Neuronal stem cell (in vitro differentiated cells): Measurements from ENCODE around the gene CHEK1.
A peak's percentile ranks its signal among the peaks of the same experiment; 100 is the strongest.

Experiments used
- DNase-seq: peaks from one replicate; pipeline ENCODE4 v3.0.0-alpha.2; 2013; ENCODE audit warnings: low spot score
- H2AFZ ChIP-seq: one replicate; pipeline ENCODE4 v1.6.1; 2013; ENCODE audit warnings: mild to moderate bottlenecking, low read length, inconsistent platforms
- H2AK5ac ChIP-seq: 2 replicates; pipeline ENCODE4 v1.6.1; 2013; ENCODE audit warnings: low read depth, mild to moderate bottlenecking, inconsistent platforms, low read length, moderate library complexity, mixed read lengths
- H2BK120ac ChIP-seq: 2 replicates; pipeline ENCODE4 v1.6.1; 2013; ENCODE audit warnings: low read depth, mild to moderate bottlenecking, inconsistent platforms, low read length, moderate library complexity, mixed read lengths
- H2BK12ac ChIP-seq: one replicate; pipeline ENCODE4 v1.6.1; 2013; ENCODE audit warnings: low read length, inconsistent platforms
- H2BK15ac ChIP-seq: 2 replicates; pipeline ENCODE4 v1.6.1; 2013; ENCODE audit warnings: mild to moderate bottlenecking, low read length, inconsistent platforms, mixed read lengths
- H2BK5ac ChIP-seq: one replicate; pipeline ENCODE4 v1.6.1; 2013; ENCODE audit warnings: inconsistent platforms, mild to moderate bottlenecking, low read length, moderate library complexity
- H3K14ac ChIP-seq: one replicate; pipeline ENCODE4 v1.6.1; 2013; ENCODE audit warnings: low read length, inconsistent platforms
- H3K18ac ChIP-seq: 2 replicates; pipeline ENCODE4 v1.6.1; 2013; ENCODE audit warnings: low read length, inconsistent platforms
- H3K23ac ChIP-seq: 2 replicates; pipeline ENCODE4 v1.6.1; 2013; ENCODE audit warnings: low read depth, mild to moderate bottlenecking, mixed read lengths, low read length, inconsistent platforms; ENCODE audit not compliant: poor library complexity
- H3K27ac ChIP-seq: replicated peaks from 3 replicates; pipeline ENCODE4 v1.5.1; 2013; ENCODE audit warnings: low read length, inconsistent platforms
- H3K27me3 ChIP-seq, 3 experiments: 2 replicates each; pipeline ENCODE4 v1.6.1; 2013; ENCODE audit warnings: low read length in 3 of 3, mild to moderate bottlenecking in 2 of 3, inconsistent platforms in 1 of 3, low read depth in 1 of 3, mixed read lengths in 1 of 3, moderate library complexity in 1 of 3; ENCODE audit not compliant: control insufficient read depth in 3 of 3, insufficient read depth in 3 of 3
- H3K36me3 ChIP-seq, 2 donors: replicated peaks in 1 of 2; 2 replicates each; pipeline ENCODE4 v1.6.1; 2013; ENCODE audit warnings: low read length in 2 of 2; ENCODE audit not compliant: control insufficient read depth in 2 of 2, insufficient read depth in 2 of 2
- H3K4ac ChIP-seq: 2 replicates; pipeline ENCODE4 v1.6.1; 2013; ENCODE audit warnings: inconsistent platforms, mild to moderate bottlenecking, low read length, moderate library complexity
- H3K4me1 ChIP-seq, 2 donors: 1 replicate in 1 of 2; 2 replicates in 1 of 2; pipeline ENCODE4 v1.6.1; 2013; ENCODE audit warnings: low read length in 2 of 2, low read depth in 1 of 2; ENCODE audit not compliant: control insufficient read depth in 2 of 2, insufficient read depth in 1 of 2
- H3K4me2 ChIP-seq: one replicate; pipeline ENCODE4 v1.6.1; 2013; ENCODE audit warnings: mild to moderate bottlenecking, low read length, inconsistent platforms; ENCODE audit not compliant: insufficient read depth, poor library complexity, severe bottlenecking
- H3K4me3 ChIP-seq, 2 donors: 2 replicates each; pipeline ENCODE4 v1.5.1; 2013; ENCODE audit warnings: low read length in 2 of 2, mild to moderate bottlenecking in 2 of 2, inconsistent platforms in 1 of 2, moderate library complexity in 1 of 2
- H3K79me1 ChIP-seq: one replicate; pipeline ENCODE4 v1.6.1; 2013; ENCODE audit warnings: low read depth, mild to moderate bottlenecking, inconsistent platforms, low read length, moderate library complexity
- H3K9ac ChIP-seq: one replicate; pipeline ENCODE4 v1.6.1; 2013; ENCODE audit warnings: mild to moderate bottlenecking, low read depth, low read length, inconsistent platforms; ENCODE audit not compliant: poor library complexity
- H3K9me3 ChIP-seq, 2 donors: replicated peaks in 1 of 2; 2 replicates each; pipeline versions ENCODE3 to v1.6.1; 2013; ENCODE audit warnings: low read length in 2 of 2, mild to moderate bottlenecking in 2 of 2, inconsistent platforms in 1 of 2, low read depth in 1 of 2, mixed read lengths in 1 of 2, moderate library complexity in 1 of 2; ENCODE audit not compliant: control insufficient read depth in 2 of 2, insufficient read depth in 1 of 2
- H4K8ac ChIP-seq: one replicate; pipeline ENCODE4 v1.6.1; 2013; ENCODE audit warnings: low read depth, mild to moderate bottlenecking, inconsistent platforms, low read length, moderate library complexity
- H4K91ac ChIP-seq: one replicate; pipeline ENCODE4 v1.6.1; 2013; ENCODE audit warnings: low read length, low read depth, mild to moderate bottlenecking, inconsistent platforms; ENCODE audit not compliant: poor library complexity
- WGBS, 2 donors: extraction: QIAGEN DNeasy Blood & Tissue Kit; methylation state at CpG; one replicate each; pipeline ENCODE4 v1.1.7; 2013; ENCODE audit warnings: missing lambda C conversion rate in 2 of 2, mixed read lengths in 1 of 2; ENCODE audit not compliant: insufficient read length in 2 of 2, insufficient replicate concordance in 1 of 2; ENCODE audit errors: extremely low coverage in 2 of 2; 5-methylcytosine and 5-hydroxymethylcytosine counted together

Gene CHEK1

DNA sequence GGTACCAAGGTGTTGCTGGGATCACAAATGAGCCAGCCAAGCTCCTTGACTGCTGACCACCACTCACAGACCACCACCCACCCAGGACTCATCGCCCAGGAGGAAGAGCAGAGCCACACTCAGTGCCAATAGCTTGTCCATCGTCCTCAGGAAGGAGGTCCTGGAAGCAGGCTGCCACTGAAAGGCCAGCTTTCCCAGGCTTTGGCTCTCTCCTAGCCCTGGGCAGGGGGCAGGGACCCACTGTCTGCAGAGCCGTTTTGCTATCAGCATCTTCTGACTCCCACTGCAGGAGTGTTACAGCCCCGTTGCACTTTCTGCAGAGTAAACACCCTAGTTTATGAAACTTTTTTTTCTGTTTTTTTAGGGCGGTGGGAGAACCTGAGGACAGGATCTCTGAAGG lies 67.9 kb downstream of the CHEK1 start:
- Histone ChIP-seq H3K4me3 (no peak overlapping the region), H3K27me3 (no peaks in the 10 kb centered on the region), H3K14ac (no peak overlapping the region), H3K4me1 (peaks cover 0 to 4% of the 10 kb centered on the region in 2 donors), H3K18ac (peak overlapping the region; percentile 39), H4K8ac (no peak overlapping the region), H3K9ac (no peak overlapping the region), H2AK5ac (no peak overlapping the region), H3K4me2 (no peak overlapping the region), H3K9me3 (peaks cover 2 to 3% of the 10 kb centered on the region in 2 donors), H3K4ac (no peak overlapping the region), H2BK12ac (no peak overlapping the region), H2BK15ac (no peak overlapping the region), H2AFZ (no peak overlapping the region), H3K36me3 (peaks cover 3 to 9% of the 10 kb centered on the region in 2 donors), H2BK5ac (no peak overlapping the region), H3K23ac (no peak overlapping the region), H3K27ac (no peak overlapping the region), H4K91ac (no peak overlapping the region), H3K79me1 (no peaks in the 10 kb centered on the region), H2BK120ac (no peak overlapping the region)
- no peak for DNase-seq
- WGBS, 2 donors, result no CpG with 5 or more reads among the region's 5 CpGs

DNA sequence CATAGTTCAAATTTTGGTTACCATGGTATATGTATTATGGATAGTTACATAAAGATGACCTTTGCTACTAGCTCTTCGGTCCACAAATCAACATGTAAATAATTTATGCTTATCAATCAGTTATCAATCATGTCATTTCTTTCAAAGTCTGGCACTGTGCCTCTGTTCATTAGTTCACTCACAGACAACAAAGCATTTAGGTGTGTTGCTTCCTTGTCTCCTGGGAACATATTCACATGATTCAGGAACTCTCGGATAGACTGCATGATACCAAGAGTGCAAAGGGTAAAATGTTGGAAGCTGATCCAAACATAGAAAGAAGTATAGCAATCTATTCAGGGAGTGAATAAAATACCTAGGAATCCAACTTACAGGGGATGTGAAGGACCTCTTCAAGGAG lies 70.0 kb downstream of the CHEK1 start:
- Histone ChIP-seq H3K36me3 (peaks cover 0 to 6% of the 10 kb centered on the region in 2 donors), H3K79me1 (no peaks in the 10 kb centered on the region), H3K9ac (no peak overlapping the region), H3K4me1 (peaks cover 0 to 4% of the 10 kb centered on the region in 2 donors), H3K4ac (no peak overlapping the region), H3K14ac (no peak overlapping the region), H3K27ac (no peak overlapping the region), H2AK5ac (no peak overlapping the region), H3K18ac (no peak overlapping the region), H3K9me3 (peaks cover 2 to 3% of the 10 kb centered on the region in 2 donors), H3K23ac (no peak overlapping the region), H4K91ac (no peak overlapping the region), H3K4me3 (no peak overlapping the region), H2BK120ac (no peak overlapping the region), H2BK15ac (no peak overlapping the region), H2AFZ (no peak overlapping the region), H3K4me2 (no peak overlapping the region), H2BK12ac (no peak overlapping the region), H3K27me3 (no peaks in the 10 kb centered on the region), H2BK5ac (no peak overlapping the region), H4K8ac (no peak overlapping the region)
- WGBS, 2 donors, result no CpG with 5 or more reads among the region's 2 CpGs
- DNase-seq, result no peak

DNA sequence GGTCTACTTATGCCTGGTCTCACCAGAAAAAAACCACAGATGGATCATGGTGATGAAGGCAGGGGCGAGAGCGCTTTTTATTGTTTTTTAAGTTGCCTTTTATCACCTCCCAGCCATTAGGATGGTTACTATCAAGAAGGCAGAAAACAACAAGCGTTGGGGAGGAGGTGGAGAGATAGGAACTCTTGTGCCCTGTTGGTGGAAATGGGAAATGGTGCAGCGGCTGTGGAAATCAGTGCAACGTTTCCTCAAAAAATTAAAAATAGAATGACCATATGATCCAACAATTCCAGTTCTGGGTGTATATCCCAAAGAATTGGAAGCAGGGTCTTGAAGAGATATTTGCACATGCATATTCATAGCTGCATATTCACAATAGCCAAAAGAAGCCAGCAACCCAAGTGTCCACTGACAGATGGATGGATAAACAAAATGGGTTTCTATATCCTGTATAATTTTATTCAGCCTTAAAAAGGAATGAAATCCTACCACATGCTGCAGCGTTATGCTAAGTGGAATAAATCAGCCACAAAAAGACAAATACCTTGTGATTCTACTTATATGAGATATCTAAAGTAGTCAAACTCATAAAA lies 76.2 kb downstream of the CHEK1 start:
- Histone ChIP-seq H3K27me3 (no peaks in the 10 kb centered on the region), H3K4me1 (peaks cover 4 to 6% of the 10 kb centered on the region in 2 donors), H3K4ac (no peak overlapping the region), H3K79me1 (no peaks in the 10 kb centered on the region), H2BK12ac (no peak overlapping the region), H3K4me3 (no peak overlapping the region), H2AK5ac (no peak overlapping the region), H2BK5ac (no peak overlapping the region), H3K9me3 (peaks cover 0 to 2% of the 10 kb centered on the region in 2 donors), H3K9ac (no peak overlapping the region), H3K18ac (no peak overlapping the region), H2BK120ac (no peak overlapping the region), H3K23ac (no peak overlapping the region), H4K91ac (no peak overlapping the region), H3K27ac (no peak overlapping the region), H4K8ac (no peak overlapping the region), H2AFZ (no peak overlapping the region), H3K14ac (no peak overlapping the region), H3K4me2 (no peak overlapping the region), H2BK15ac (no peak overlapping the region), H3K36me3 (no peaks in the 10 kb centered on the region)
- DNase-seq, result no peak
- WGBS, 2 donors, result no CpG with 5 or more reads among the region's 6 CpGs

DNA sequence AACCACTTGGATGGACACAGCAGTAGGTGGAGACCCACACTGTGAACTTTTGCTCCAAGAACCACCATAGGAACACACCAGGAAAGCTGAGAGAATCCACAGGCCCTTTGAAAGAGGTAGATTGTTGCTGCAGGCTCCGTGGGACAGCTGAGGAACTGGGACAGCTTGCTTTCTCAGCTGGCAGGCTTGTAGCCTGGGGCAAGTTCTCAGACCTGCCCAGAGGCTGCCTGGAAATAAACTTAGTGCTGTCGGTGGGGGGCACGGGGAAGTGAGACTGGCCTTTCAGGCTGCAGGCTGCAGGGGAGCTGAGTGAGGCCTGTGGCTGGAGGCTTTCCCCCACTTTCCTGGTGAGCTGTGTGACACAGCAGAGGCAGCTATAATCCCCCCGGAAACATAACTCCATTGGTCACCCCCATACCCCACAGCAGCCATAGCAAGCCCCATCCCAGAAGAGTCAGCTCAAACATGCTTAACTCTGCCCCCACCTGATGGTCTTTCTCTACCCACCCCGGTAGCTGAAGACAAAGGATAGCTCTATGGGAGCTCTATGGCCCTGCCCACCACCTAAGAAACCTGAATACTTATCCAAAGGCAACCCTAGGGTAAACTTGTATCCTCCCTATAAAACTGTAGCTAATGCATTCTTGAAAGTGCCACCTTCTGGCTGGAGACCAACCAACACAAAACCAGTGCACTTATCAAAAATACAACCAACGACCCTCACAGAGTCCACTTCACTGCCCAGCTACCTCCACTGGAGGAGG lies 77.1 kb downstream of the CHEK1 start:
- Histone ChIP-seq H3K9ac (no peak overlapping the region), H4K91ac (no peak overlapping the region), H3K9me3 (no peaks in the 10 kb centered on the region), H3K27me3 (no peaks in the 10 kb centered on the region), H3K14ac (no peak overlapping the region), H3K18ac (no peak overlapping the region), H3K36me3 (no peaks in the 10 kb centered on the region), H3K23ac (no peak overlapping the region), H2AK5ac (no peak overlapping the region), H2BK5ac (no peak overlapping the region), H4K8ac (no peak overlapping the region), H3K4ac (no peak overlapping the region), H3K4me2 (no peak overlapping the region), H2AFZ (peak overlapping the region; percentile 81), H2BK12ac (no peak overlapping the region), H3K4me3 (no peak overlapping the region), H2BK120ac (no peak overlapping the region), H3K27ac (no peak overlapping the region), H2BK15ac (no peak overlapping the region), H3K4me1 (peaks cover 4 to 6% of the 10 kb centered on the region in 2 donors), H3K79me1 (no peaks in the 10 kb centered on the region)
- no CpG with 5 or more reads among the region's 6 CpGs for WGBS, 2 donors
- no peak for DNase-seq
